Measurements from ENCODE around the gene SLC12A7. TPM values are rescaled to one million over a fixed set of nuclear protein-coding genes. Genes with fewer than 3 reads are reported as not detected.

The SLC12A7 gene
- total RNA-seq, 2 experiments from 2014 or later, result 0.06 TPM; not detected in 1

DNA sequence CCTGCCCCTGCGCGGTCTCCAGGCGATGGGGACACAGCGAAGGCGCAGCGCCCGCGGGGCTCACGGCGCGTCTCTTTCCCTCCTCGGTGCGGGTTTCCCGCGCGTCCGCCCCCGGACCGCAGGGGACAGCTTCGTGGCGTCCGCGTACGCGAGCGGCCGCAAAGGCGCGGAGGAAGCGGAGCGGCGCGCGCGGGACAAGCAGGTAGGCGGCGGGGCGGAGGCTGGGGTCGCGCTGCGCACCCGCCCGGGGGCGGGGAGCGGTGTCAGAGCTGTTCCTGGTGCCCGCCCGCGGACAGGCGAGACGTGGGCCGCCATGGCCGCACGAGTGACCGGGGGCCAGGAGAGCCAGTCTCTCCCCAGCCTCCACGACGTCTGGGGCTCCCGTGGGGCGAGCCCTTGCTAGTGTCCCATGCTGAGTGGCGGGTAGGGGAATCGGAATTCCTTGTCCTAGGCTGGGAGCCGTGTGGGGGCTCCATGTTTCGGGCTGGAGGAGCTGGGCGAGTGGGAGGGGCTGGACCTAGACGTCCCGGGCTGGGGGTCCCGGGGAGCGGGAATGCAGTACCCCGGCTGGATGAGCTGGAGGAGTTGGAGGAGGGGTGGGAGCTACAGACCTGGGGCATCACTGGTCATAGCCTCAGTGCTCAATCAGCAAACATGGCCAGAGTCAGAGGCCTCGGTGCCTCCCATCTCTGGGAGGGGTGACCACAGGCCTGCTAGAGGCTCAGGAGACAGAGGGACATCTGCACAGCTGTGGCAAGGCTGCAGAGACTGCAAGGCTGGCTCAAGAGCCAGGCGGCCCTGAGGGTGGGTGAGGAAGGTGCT, 102.3 kb downstream of the SLC12A7 start:
- no TSS peak for BruUV-seq (replicated peaks)
- H4K20me1 ChIP-seq (ENCODE audit: insufficient read depth, low read length), result no peaks in the 10 kb centered on the region
- DNase-seq (ENCODE audit: low spot score), result no peak
- H3K79me2 ChIP-seq (ENCODE audit: insufficient read depth, low read depth, low read length), result no peaks in the 10 kb centered on the region
- TF ChIP-seq, protein P1, sequence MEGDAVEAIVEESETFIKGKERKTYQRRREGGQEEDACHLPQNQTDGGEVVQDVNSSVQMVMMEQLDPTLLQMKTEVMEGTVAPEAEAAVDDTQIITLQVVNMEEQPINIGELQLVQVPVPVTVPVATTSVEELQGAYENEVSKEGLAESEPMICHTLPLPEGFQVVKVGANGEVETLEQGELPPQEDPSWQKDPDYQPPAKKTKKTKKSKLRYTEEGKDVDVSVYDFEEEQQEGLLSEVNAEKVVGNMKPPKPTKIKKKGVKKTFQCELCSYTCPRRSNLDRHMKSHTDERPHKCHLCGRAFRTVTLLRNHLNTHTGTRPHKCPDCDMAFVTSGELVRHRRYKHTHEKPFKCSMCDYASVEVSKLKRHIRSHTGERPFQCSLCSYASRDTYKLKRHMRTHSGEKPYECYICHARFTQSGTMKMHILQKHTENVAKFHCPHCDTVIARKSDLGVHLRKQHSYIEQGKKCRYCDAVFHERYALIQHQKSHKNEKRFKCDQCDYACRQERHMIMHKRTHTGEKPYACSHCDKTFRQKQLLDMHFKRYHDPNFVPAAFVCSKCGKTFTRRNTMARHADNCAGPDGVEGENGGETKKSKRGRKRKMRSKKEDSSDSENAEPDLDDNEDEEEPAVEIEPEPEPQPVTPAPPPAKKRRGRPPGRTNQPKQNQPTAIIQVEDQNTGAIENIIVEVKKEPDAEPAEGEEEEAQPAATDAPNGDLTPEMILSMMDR (conservative IDR thresholded peaks at IDR 0.05; ENCODE audit: low read length), result no peak
- no peak for TF ChIP-seq EZH2phosphoT487 (IDR thresholded peaks at IDR 0.05; ENCODE audit: borderline replicate concordance, low read depth, low read length)
- H3K4me3 ChIP-seq (ENCODE audit: low read depth, low read length, poor library complexity, severe bottlenecking), result no peak overlapping the region
- ChIA-PET CTCF (ENCODE audit: unreplicated experiment) (interaction anchor here (0.7 kb wide), 1 partner anchor 160 kb away, joined by 3 read pairs; no protein-coding TSS in a partner anchor), POLR2A (no interaction called here)
- no peak overlapping the region for H2AFZ ChIP-seq (ENCODE audit: low read length)
- H3K4me1 ChIP-seq (ENCODE audit: insufficient read depth, low read length, poor library complexity, severe bottlenecking), result no peaks in the 10 kb centered on the region
- no peaks in the 10 kb centered on the region for H3K9me3 ChIP-seq (ENCODE audit: low read length)
- H3K9me2 ChIP-seq (ENCODE audit: insufficient read depth, low read length), result no peaks in the 10 kb centered on the region
- H3K4me2 ChIP-seq (ENCODE audit: low read length), result no peak overlapping the region
- H3K27ac ChIP-seq (ENCODE audit: low read depth, low read length, poor library complexity, severe bottlenecking), result no peak overlapping the region
- H3K36me3 ChIP-seq (ENCODE audit: insufficient read depth, low read length), result no peaks in the 10 kb centered on the region
- intact Hi-C loops (cut with micrococcal nuclease; ENCODE audit: unreplicated experiment), result no loop called here

DNA sequence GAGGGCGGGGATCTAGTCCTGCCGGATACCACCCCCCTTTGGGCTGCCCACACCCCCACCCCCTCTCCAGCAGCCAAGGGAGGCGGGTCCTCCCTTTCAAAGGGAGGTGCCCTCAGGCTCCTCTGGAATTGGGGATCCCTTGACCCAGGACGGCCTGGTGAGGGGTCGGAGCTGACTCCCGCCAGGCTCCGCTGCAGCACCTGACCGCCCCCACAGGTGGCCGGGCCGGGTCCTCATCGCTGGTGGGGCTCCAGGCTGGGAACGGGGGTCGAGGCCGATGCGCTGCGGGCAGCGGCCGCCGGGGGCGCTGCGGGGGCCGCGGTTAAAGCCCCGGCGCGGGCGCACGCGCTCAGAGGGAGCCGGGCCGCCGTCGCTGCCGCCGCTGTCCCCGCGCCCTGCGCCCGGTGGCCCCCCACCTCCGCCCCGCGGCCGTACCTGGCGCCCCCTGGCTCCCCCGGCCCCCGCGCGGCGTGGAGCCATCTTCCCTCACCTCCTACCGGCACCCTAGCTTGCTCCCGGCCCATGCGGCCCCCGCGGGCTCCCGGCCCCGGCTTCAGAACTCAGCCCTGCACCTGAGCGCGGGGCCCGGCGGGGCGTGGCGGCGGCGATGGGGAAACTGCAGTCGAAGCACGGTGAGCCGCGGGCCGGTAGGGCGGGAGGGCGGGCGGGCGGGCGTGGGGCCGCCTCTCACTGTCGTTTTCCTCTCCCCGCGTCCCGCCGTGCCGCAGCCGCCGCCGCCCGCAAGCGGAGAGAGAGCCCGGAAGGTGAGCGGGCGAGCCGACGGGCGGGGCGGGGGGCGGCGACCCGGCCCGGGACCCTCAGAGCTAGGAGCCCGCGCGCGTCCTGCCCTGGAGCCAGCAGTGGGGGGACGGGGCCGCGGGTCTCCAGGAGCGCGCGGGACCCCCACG, 103.2 kb downstream of the SLC12A7 start, which contains the start of gene NKD2:
NKD2 (plus strand) TSS at position 352 of the 908 bp plus-strand sequence; CDS start at position 608, 256 bp downstream.
- Histone ChIP-seq H3K4me3 (ENCODE audit: low read depth, low read length, poor library complexity, severe bottlenecking) (peak within 1 kb of the TSS; percentile 31), H3K79me2 (ENCODE audit: insufficient read depth, low read depth, low read length) (no peaks in the 10 kb centered on the region), H4K20me1 (ENCODE audit: insufficient read depth, low read length) (no peaks in the 10 kb centered on the region), H3K4me2 (ENCODE audit: low read length) (no peak within 1 kb of the TSS; the same call in 1 of the 2 replicates), H3K27ac (ENCODE audit: low read depth, low read length, poor library complexity, severe bottlenecking) (no peak within 1 kb of the TSS), H3K4me1 (ENCODE audit: insufficient read depth, low read length, poor library complexity, severe bottlenecking) (no peaks in the 10 kb centered on the region), H3K9me2 (ENCODE audit: insufficient read depth, low read length) (no peaks in the 10 kb centered on the region), H3K9me3 (ENCODE audit: low read length) (no peaks in the 10 kb centered on the region), H2AFZ (ENCODE audit: low read length) (no peak within 1 kb of the TSS), H3K36me3 (ENCODE audit: insufficient read depth, low read length) (no peaks in the 10 kb centered on the region)
- ChIA-PET CTCF (ENCODE audit: unreplicated experiment) (no interaction called here), POLR2A (no interaction called here)
- intact Hi-C loops (cut with micrococcal nuclease; ENCODE audit: unreplicated experiment), result no loop called here
- BruUV-seq (replicated peaks), result no TSS peak
- peak; percentile 50 for DNase-seq (ENCODE audit: low spot score)
- no peak for TF ChIP-seq EZH2phosphoT487 (IDR thresholded peaks at IDR 0.05; ENCODE audit: borderline replicate concordance, low read depth, low read length)
- TF ChIP-seq, protein P1 (conservative IDR thresholded peaks at IDR 0.05; ENCODE audit: low read length), result peak; percentile 62; the same call in 1 of the 2 replicates
